Spleen (tissue), 11 donors: ENCODE measurements around the gene ELAVL3. TPM values are rescaled to one million over a fixed set of nuclear protein-coding genes. Genes with fewer than 3 reads are reported as not detected.

ENCODE experiments used
- DNase-seq: peaks from one replicate; pipeline ENCODE4 v3.0.0-alpha.2; 2020
- H3K27ac ChIP-seq, 8 donors: fragments of 200-600 bp; sonication (generic) in 7 of 8; 1 replicate in 4 of 8; 2 replicates in 4 of 8; pipeline versions ENCODE4 v1.5.0 to v1.8.0; 2016 to 2021; ENCODE audit warnings: inconsistent platforms in 4 of 8, mild to moderate bottlenecking in 4 of 8, moderate library complexity in 1 of 8
- H3K27me3 ChIP-seq, 7 donors: fragments of 200-600 bp; sonication (generic) in 6 of 7; replicated peaks in 1 of 7; 1 replicate in 4 of 7; 2 replicates in 3 of 7; pipeline versions ENCODE4 v1.5.0 to v1.8.0; 2016 to 2021; ENCODE audit warnings: inconsistent platforms in 3 of 7, mild to moderate bottlenecking in 1 of 7
- H3K36me3 ChIP-seq, 6 donors: fragments of 200-600 bp; sonication (generic) in 5 of 6; 1 replicate in 4 of 6; 2 replicates in 2 of 6; pipeline versions ENCODE4 v1.5.0 to v1.8.0; 2016 to 2021; ENCODE audit warnings: inconsistent platforms in 2 of 6
- H3K4me1 ChIP-seq, 6 donors: fragments of 200-600 bp; sonication (generic) in 5 of 6; 1 replicate in 3 of 6; 2 replicates in 3 of 6; pipeline versions ENCODE4 v1.5.0 to v1.8.0; 2016 to 2021; ENCODE audit warnings: inconsistent platforms in 3 of 6
- H3K4me3 ChIP-seq, 8 donors: fragments of 200-600 bp; sonication (generic) in 7 of 8; 1 replicate in 4 of 8; 2 replicates in 4 of 8; pipeline versions ENCODE4 v1.5.0 to v1.8.0; 2016 to 2021; ENCODE audit warnings: inconsistent platforms in 4 of 8, mild to moderate bottlenecking in 4 of 8, moderate library complexity in 2 of 8
- H3K9me3 ChIP-seq, 8 donors: fragments of 200-600 bp; sonication (generic) in 7 of 8; 1 replicate in 4 of 8; 2 replicates in 4 of 8; pipeline versions ENCODE4 v1.5.0 to v1.8.0; 2016 to 2021; ENCODE audit warnings: inconsistent platforms in 4 of 8
- CTCF ChIP-seq, 11 experiments: fragments of 200-600 bp in 7 of 11; fragments of 450-650 bp in 4 of 11; sonication (generic) in 4 of 11; IDR thresholded peaks in 8 of 11; conservative IDR thresholded peaks in 3 of 11; 1 replicate in 7 of 11; 2 replicates in 4 of 11; pipeline versions ENCODE4 v1.4.0 to v1.8.0; 2016 to 2021; ENCODE audit warnings: antibody characterized with exemption in 11 of 11, inconsistent platforms in 4 of 11, mild to moderate bottlenecking in 1 of 11
- POLR2A ChIP-seq, 3 donors: fragments of 450-650 bp; IDR thresholded peaks; one replicate each; pipeline ENCODE4 v1.5.1; 2017; ENCODE audit warnings: antibody characterized with exemption in 3 of 3, mild to moderate bottlenecking in 1 of 3
- POLR2AphosphoS5 ChIP-seq, 3 donors: sonication (generic); formaldehyde crosslinking; IDR thresholded peaks; one replicate each; pipeline ENCODE4 v1.5.1; 2017; ENCODE audit warnings: antibody characterized with exemption in 3 of 3
- WGBS, 5 donors: extraction: QIAGEN DNeasy Blood & Tissue Kit in 3 of 5; methylation state at CpG; one replicate each; pipeline versions ENCODE4 v1.1.5 to v1.1.7; 2013 to 2018; 5-methylcytosine and 5-hydroxymethylcytosine counted together
- intact Hi-C: fragments of 100-400 bp; cut with DNase I; formaldehyde crosslinking; loops from one replicate; pipeline ENCODE4 v1.15.0; 2023; ENCODE audit warnings: low total_unique reads
- polyA plus RNA-seq, 3 donors: library from polyadenylated mRNA; stranded (reverse); fragments of 200-250 nt; gene quantifications; one replicate each; pipeline ENCODE4 v1.2.1, GENCODE V29; 2013
- total RNA-seq, 7 donors: library from RNA; depleted of rRNA in 3 of 7; stranded (reverse); fragments of >200 nt in 3 of 7; fragmentation: NEBNext Ultra II Directional in 4 of 7; extraction: Animal tissue kit (Norgen Biotek cat#: 25700) in 4 of 7; gene quantifications; one replicate each; pipeline versions ENCODE4 v1.1.0 to v1.2.1, GENCODE V29; 2016 to 2021
- donor health status: healthy with polysubstance abuse.
- donor health status: DM: no; HTN: no; CAD: no; lungs with moderate emphysema.
- donor health status: DM: no; HTN: no; CAD: no.
- donor health status: Bipolar disorder and iron deficiency.
- donor health status: healthy.
- donor health status: DM: no; HTN: no; CAD: no.
- donor health status: DM: yes; HTN: yes; CAD: no.

Gene ELAVL3
- total and polyA plus RNA-seq, 10 donors = 0.02 TPM; not detected in 9

- Histone ChIP-seq H3K9me3 (no peaks in the 10 kb centered on the region), H3K4me3 (no peak overlapping the region), H3K4me1 (peaks cover 0 to 30% (median 0%) of the 10 kb centered on the region in 6 donors), H3K27me3 (no peaks in the 10 kb centered on the region), H3K27ac (no peak overlapping the region), H3K36me3 (peaks cover 4 to 100% (median 97%) of the 10 kb centered on the region in 6 donors)
- no peak for DNase-seq
- no peak for TF ChIP-seq POLR2AphosphoS5 (IDR thresholded peaks at IDR 0.05)
- TF ChIP-seq POLR2A (IDR thresholded peaks at IDR 0.05) = no peak
- no peak for TF ChIP-seq CTCF (IDR thresholded peaks at IDR 0.05 in 8 of 11, conservative IDR thresholded peaks at IDR 0.05 in 3 of 11)
- intact Hi-C loops = no loop called here
- 94 to 96% (median 95%) methylated on average over 8 to 13 of the region's 13 CpGs for WGBS, 5 donors
These were observed 35.7 kb downstream of the ELAVL3 start for GRCh38 chr19:11445141-11445540.

DNA sequence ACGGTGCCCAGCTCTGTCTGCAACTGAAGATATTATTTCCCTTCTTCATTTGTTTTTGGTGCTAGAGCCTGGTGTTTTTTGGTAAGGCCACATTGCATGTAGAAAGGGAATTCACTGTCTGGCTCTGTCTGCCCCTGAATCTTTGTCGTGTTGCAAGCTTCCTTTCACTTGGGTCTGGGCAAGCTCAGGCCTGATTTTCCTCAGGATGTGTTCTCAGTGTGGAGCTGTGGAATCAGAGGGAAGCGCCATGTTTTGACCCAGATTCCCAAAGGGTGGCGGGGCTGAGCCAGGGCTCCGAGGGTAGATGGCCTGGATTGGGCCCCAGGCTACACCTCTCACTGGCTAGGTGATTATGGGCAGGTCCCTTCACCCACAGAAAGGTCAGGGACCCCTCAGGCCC lies 36.8 kb downstream of the ELAVL3 start:
- H3K36me3 ChIP-seq = peaks cover 4 to 100% (median 95%) of the 10 kb centered on the region in 6 donors
- no peak overlapping the region for H3K27ac ChIP-seq
- H3K27me3 ChIP-seq = no peaks in the 10 kb centered on the region
- intact Hi-C loops = no loop called here
- 84 to 94% (median 88%) methylated on average over 5 of the region's 5 CpGs for WGBS, 5 donors
- DNase-seq = no peak
- TF ChIP-seq CTCF (IDR thresholded peaks at IDR 0.05 in 8 of 11, conservative IDR thresholded peaks at IDR 0.05 in 3 of 11) (no peak), POLR2A (IDR thresholded peaks at IDR 0.05) (no peak), POLR2AphosphoS5 (IDR thresholded peaks at IDR 0.05) (no peak)
- H3K4me1 ChIP-seq = peaks cover 0 to 30% (median 0%) of the 10 kb centered on the region in 6 donors
- H3K4me3 ChIP-seq = no peak overlapping the region
- H3K9me3 ChIP-seq = no peaks in the 10 kb centered on the region

DNA sequence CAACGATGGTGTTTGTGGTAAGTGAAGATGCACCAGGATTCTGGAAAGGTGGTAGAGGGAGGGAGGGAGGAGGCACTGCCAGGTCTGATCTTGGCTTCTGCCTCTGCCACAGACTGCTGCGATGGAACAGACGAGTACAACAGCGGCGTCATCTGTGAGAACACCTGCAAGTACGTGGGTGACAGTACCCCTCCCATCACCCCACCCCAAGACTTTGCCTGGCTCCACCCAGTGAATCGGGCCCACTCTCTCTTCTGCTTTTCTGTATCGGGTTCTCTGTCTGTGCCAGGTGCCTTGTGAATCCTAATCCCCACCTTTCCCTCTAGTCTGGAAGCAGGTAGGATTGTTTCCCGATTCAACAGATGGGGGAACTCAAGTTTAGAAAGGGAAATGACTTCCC lies 42.9 kb downstream of the ELAVL3 start:
- whole genome bisulfite sequencing, 5 donors = 66 to 85% (median 74%) methylated on average over 9 of the region's 9 CpGs
- no peak overlapping the region for H3K4me3 ChIP-seq
- H3K27me3 ChIP-seq = no peaks in the 10 kb centered on the region
- intact Hi-C loops = loop anchor here (5.0 kb wide), 1 partner anchor 56 kb away; the partner anchor contains the start of gene EPOR
- peaks cover 23 to 51% (median 30%) of the 10 kb centered on the region in 6 donors for H3K4me1 ChIP-seq
- H3K36me3 ChIP-seq = peaks cover 0 to 67% (median 62%) of the 10 kb centered on the region in 6 donors
- DNase-seq = peak; percentile 85
- H3K27ac ChIP-seq = peak overlapping the region in 5 of 8 donors; percentile 33 to 86 (median 73)
- TF ChIP-seq CTCF (IDR thresholded peaks at IDR 0.05 in 8 of 11, conservative IDR thresholded peaks at IDR 0.05 in 3 of 11) = no peak
- TF ChIP-seq POLR2AphosphoS5 (IDR thresholded peaks at IDR 0.05) = peak in 2 of 3 donors; percentile 53 to 58
- no peaks in the 10 kb centered on the region for H3K9me3 ChIP-seq

GRCh38 chr19:11435833-11436313 lies 45.0 kb downstream of the ELAVL3 start:
- intact Hi-C loops = loop anchor here (5.0 kb wide), 1 partner anchor 54 kb away; the partner anchor contains the start of gene EPOR

More at GRCh38 chr19:11435833-11436313, 45.0 kb downstream of the ELAVL3 start:
- Histone ChIP-seq H3K4me1 (peaks cover 23 to 42% (median 30%) of the 10 kb centered on the region in 6 donors), H3K27me3 (no peaks in the 10 kb centered on the region), H3K9me3 (no peaks in the 10 kb centered on the region), H3K36me3 (peaks cover 0 to 46% (median 41%) of the 10 kb centered on the region in 6 donors), H3K27ac (peak overlapping the region; percentile 48 to 91 (median 86)), H3K4me3 (peak overlapping the region; percentile 46 to 93 (median 84))
- TF ChIP-seq POLR2A (IDR thresholded peaks at IDR 0.05) (no peak), CTCF (IDR thresholded peaks at IDR 0.05 in 8 of 11, conservative IDR thresholded peaks at IDR 0.05 in 3 of 11) (no peak)
- peak; percentile 86 for DNase-seq
- WGBS, 5 donors = 3 to 5% (median 4%) methylated on average over 16 to 21 of the region's 21 CpGs
